ENCODE measurements around the gene CHST12. TPM values are rescaled to one million over a fixed set of nuclear protein-coding genes. Genes with fewer than 3 reads are reported as not detected.

CHST12 gene
- total and polyA plus RNA-seq, 10 of the 15 experiments (the other 5 are each of a cell fraction or from before 2014, with no cell fraction given) = 0.05 to 14.2 (median 3.3) TPM

GRCh38 chr7:2481195-2481594 lies 77.8 kb downstream of the CHST12 start:
- DNase-seq (ENCODE audit: low read depth, low spot score) (no peak), ATAC-seq (no peak), FAIRE-seq (no peak)
- Histone ChIP-seq H3K4me3 (no peak overlapping the region), H3K79me2 (ENCODE audit: control insufficient read depth, insufficient read depth, low read length) (no peaks in the 10 kb centered on the region), H3K27ac (ENCODE audit: control insufficient read depth, insufficient read depth) (no peak overlapping the region), H3K36me3 (ENCODE audit: control insufficient read depth in 2 of 2, insufficient read depth in 2 of 2, low read length in 1 of 2) (no peaks in the 10 kb centered on the region), H3K9ac (ENCODE audit: control insufficient read depth, insufficient read depth, low read length) (no peak overlapping the region), H3K4me1 (ENCODE audit: control insufficient read depth, insufficient read depth, low read length) (no peaks in the 10 kb centered on the region), H2AFZ (ENCODE audit: control insufficient read depth, low read depth, low read length) (no peak overlapping the region), H3K4me2 (ENCODE audit: control insufficient read depth, insufficient read depth) (no peak overlapping the region), H4K20me1 (ENCODE audit: control insufficient read depth, insufficient read depth) (no peaks in the 10 kb centered on the region), H3K27me3 (replicated peaks in 1 of 2; ENCODE audit: control insufficient read depth in 2 of 2, insufficient read depth in 2 of 2, low read length in 1 of 2) (no peaks in the 10 kb centered on the region), H3K9me3 (replicated peaks; ENCODE audit: control insufficient read depth, insufficient read depth, low read length) (no peaks in the 10 kb centered on the region; the same call in 1 of the 3 replicates)
- in situ Hi-C loops (cut with MboI) (no loop called here), intact Hi-C loops (cut with micrococcal nuclease; ENCODE audit: unreplicated experiment) (no loop called here)
- WGBS (ENCODE audit: insufficient coverage, insufficient replicate concordance, low lambda C conversion rate, missing lambda C conversion rate) = 26% methylated on average over 4 of the region's 4 CpGs
- TF ChIP-seq CBX3 (IDR thresholded peaks at IDR 0.05; ENCODE audit: borderline replicate concordance, low read depth) = no peak
- no peak for TF ChIP-seq BCL3 (IDR thresholded peaks at IDR 0.05; ENCODE audit: borderline replicate concordance, insufficient read depth, low read depth, low read length, poor library complexity, severe bottlenecking)
- TF ChIP-seq NFYB (IDR thresholded peaks at IDR 0.05; ENCODE audit: insufficient read depth, low read depth, low read length) = no peak
- no peak for TF ChIP-seq CHD4 (IDR thresholded peaks at IDR 0.05)
- TF ChIP-seq NBN (IDR thresholded peaks at IDR 0.05) = no peak
- TF ChIP-seq POU2F2 (IDR thresholded peaks at IDR 0.05; ENCODE audit: borderline replicate concordance, low read depth, low read length) = no peak
- TF ChIP-seq IRF3 (IDR thresholded peaks at IDR 0.05) = no peak
- TF ChIP-seq EZH2 (IDR thresholded peaks at IDR 0.05; ENCODE audit: borderline replicate concordance, control insufficient read depth, low read depth, low read length) = no peak
- no peak for TF ChIP-seq CEBPB (IDR thresholded peaks at IDR 0.05; ENCODE audit: borderline replicate concordance in 1 of 2, low read depth in 2 of 2, low read length in 2 of 2)
- TF ChIP-seq YBX1 (IDR thresholded peaks at IDR 0.05) = no peak
- TF ChIP-seq ZBTB40 (IDR thresholded peaks at IDR 0.05; ENCODE audit: borderline replicate concordance) = no peak
- TF ChIP-seq KLF5 (IDR thresholded peaks at IDR 0.05; ENCODE audit: partially characterized antibody) = no peak
- RAD21 ChIA-PET (ENCODE audit: unreplicated experiment) = interaction anchor here (1.0 kb wide), 1 partner anchor 128 kb away, joined by 3 read pairs; no protein-coding TSS in a partner anchor
- BruUV-seq (replicated peaks) = no TSS peak
- POLR2A ChIA-PET = no interaction called here
- SMC1A ChIA-PET (ENCODE audit: uncharacterized antibody, unreplicated experiment) = no interaction called here
- CTCF ChIA-PET = interaction anchor here (0.6 to 2.8 kb wide), 3 partner anchors 12 to 190 kb away, joined by 3 to 10 read pairs (median 4); no protein-coding TSS in a partner anchor

Measured in GM12878 (cell line).